ENCODE data around the gene TRAP1. TPM values are rescaled to one million over a fixed set of nuclear protein-coding genes. Genes with fewer than 3 reads are reported as not detected.

The TRAP1 gene
- polyA plus RNA-seq, 1 of the 3 experiments (the other 2 are of a cell fraction): 129 TPM

DNA sequence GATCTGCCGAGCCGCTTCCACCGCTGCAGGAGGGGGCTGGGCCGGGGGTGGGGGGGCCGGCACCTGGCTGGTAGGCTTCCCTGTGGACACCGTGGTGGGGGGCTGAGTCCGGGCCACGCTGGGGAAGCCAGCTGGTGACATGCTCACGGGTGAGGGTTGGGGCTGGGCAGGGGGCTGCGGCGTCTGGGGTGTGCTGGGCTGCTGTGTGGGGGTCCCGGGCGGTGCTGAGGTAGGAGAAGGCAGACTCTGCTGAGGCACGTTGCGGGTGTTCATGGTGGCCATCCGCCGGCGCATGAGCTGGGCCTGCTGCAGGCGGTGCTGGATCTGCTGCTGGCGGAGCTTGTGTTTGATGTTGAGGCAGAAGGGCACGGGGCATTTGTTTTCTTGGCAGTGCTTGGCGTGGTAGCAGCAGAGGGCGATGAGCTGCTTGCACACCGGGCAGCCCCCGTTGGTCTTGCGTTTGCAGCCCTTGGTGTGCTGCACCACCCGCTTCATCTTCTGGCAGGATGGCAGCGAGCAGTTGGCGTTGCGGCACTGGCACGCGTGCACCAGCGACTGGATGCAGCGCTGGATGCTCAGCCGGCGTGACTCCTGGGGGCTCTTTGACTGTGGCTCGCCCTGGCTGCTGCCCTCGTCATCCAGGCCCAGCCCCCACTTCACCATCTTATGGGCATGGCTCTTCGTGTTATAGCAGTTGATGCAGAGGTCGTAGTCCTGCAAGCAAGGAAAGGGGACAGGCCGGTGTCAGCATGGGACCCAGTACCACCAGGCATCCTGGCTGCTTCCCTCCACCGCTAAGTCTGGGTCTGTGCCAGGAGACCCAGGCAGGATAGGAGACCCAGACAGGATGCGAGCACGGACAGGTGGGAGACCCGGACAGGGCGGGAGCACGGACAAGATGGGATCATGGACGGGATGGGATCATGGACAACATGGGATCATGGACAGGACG is 12.1 kb upstream of the TRAP1 start:
- CTCF ChIA-PET: interaction anchor here (0.5 kb wide), 1 partner anchor 30 kb away, joined by 3 read pairs; no protein-coding TSS in a partner anchor
- Histone ChIP-seq H3K79me2 (ENCODE audit: insufficient read depth) (no peaks in the 10 kb centered on the region), H3K9ac (no peak overlapping the region), H4K20me1 (ENCODE audit: insufficient read depth) (0 out of 2 replicates have a peak, but pooled peaks cover 3% of the 10 kb centered on the region), H3K27ac (ENCODE audit: low read depth in 2 of 2, low read length in 1 of 2) (no peak overlapping the region), H3K9me2 (no peaks in the 10 kb centered on the region), H3F3A (replicated peaks; ENCODE audit: insufficient read depth) (peaks cover 2% of the 10 kb centered on the region), H3K9me3 (no peaks in the 10 kb centered on the region), H3K36me3 (replicated peaks in 1 of 2; ENCODE audit: control insufficient read depth in 1 of 2, insufficient read depth in 2 of 2, low read length in 1 of 2) (peaks cover 6 to 58% of the 10 kb centered on the region in 2 experiments), H3K4me2 (no peak overlapping the region), H3K4me3 (ENCODE audit: low read depth in 2 of 2, low read length in 1 of 2) (no peak overlapping the region), H3K4me1 (ENCODE audit: control insufficient read depth in 1 of 2, insufficient read depth in 2 of 2, low read depth in 1 of 2, low read length in 1 of 2) (no peaks in the 10 kb centered on the region), H3K27me3 (ENCODE audit: insufficient read depth) (no peaks in the 10 kb centered on the region), H2AFZ (ENCODE audit: low read depth) (no peak overlapping the region)
- TF ChIP-seq EP300 (IDR thresholded peaks at IDR 0.05; ENCODE audit: borderline replicate concordance in 1 of 2, low read depth in 1 of 2, low read length in 1 of 2) (no peak), RCOR1 (IDR thresholded peaks at IDR 0.05; ENCODE audit: low read length) (no peak), NRF1 (IDR thresholded peaks at IDR 0.05; ENCODE audit: low read depth, low read length) (no peak), TCF12 (IDR thresholded peaks at IDR 0.05) (no peak), TAF1 (IDR thresholded peaks at IDR 0.05; ENCODE audit: borderline replicate concordance, low read depth, low read length) (no peak), RAD21 (IDR thresholded peaks at IDR 0.05; ENCODE audit: low read length) (no peak), RFX5 (IDR thresholded peaks at IDR 0.05; ENCODE audit: low read length) (no peak), FOXJ3 (CRISPR knock-in tag; IDR thresholded peaks at IDR 0.05) (no peak), EZH2phosphoT487 (IDR thresholded peaks at IDR 0.05; ENCODE audit: borderline replicate concordance, low read depth) (no peak), MXI1 (IDR thresholded peaks at IDR 0.05; ENCODE audit: low read depth, low read length) (no peak), GATA2 (CRISPR knock-in tag; IDR thresholded peaks at IDR 0.05) (no peak), YY1 (IDR thresholded peaks at IDR 0.05; ENCODE audit: low read depth) (no peak), ELF1 (IDR thresholded peaks at IDR 0.05) (no peak), NFIC (IDR thresholded peaks at IDR 0.05; ENCODE audit: borderline replicate concordance) (no peak), TEAD4 (IDR thresholded peaks at IDR 0.05; ENCODE audit: borderline replicate concordance, insufficient read depth) (no peak)
- TF ChIP-seq, protein P1, sequence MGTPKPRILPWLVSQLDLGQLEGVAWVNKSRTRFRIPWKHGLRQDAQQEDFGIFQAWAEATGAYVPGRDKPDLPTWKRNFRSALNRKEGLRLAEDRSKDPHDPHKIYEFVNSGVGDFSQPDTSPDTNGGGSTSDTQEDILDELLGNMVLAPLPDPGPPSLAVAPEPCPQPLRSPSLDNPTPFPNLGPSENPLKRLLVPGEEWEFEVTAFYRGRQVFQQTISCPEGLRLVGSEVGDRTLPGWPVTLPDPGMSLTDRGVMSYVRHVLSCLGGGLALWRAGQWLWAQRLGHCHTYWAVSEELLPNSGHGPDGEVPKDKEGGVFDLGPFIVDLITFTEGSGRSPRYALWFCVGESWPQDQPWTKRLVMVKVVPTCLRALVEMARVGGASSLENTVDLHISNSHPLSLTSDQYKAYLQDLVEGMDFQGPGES (IDR thresholded peaks at IDR 0.05; ENCODE audit: low read depth, low read length): no peak
- TF ChIP-seq, protein P2, sequence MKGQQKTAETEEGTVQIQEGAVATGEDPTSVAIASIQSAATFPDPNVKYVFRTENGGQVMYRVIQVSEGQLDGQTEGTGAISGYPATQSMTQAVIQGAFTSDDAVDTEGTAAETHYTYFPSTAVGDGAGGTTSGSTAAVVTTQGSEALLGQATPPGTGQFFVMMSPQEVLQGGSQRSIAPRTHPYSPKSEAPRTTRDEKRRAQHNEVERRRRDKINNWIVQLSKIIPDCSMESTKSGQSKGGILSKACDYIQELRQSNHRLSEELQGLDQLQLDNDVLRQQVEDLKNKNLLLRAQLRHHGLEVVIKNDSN (IDR thresholded peaks at IDR 0.05; ENCODE audit: borderline replicate concordance, low read depth): no peak
- TF ChIP-seq, protein P3, sequence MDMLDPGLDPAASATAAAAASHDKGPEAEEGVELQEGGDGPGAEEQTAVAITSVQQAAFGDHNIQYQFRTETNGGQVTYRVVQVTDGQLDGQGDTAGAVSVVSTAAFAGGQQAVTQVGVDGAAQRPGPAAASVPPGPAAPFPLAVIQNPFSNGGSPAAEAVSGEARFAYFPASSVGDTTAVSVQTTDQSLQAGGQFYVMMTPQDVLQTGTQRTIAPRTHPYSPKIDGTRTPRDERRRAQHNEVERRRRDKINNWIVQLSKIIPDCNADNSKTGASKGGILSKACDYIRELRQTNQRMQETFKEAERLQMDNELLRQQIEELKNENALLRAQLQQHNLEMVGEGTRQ (IDR thresholded peaks at IDR 0.05; ENCODE audit: borderline replicate concordance, low read depth, low read length): no peak
- TF ChIP-seq, protein P4, sequence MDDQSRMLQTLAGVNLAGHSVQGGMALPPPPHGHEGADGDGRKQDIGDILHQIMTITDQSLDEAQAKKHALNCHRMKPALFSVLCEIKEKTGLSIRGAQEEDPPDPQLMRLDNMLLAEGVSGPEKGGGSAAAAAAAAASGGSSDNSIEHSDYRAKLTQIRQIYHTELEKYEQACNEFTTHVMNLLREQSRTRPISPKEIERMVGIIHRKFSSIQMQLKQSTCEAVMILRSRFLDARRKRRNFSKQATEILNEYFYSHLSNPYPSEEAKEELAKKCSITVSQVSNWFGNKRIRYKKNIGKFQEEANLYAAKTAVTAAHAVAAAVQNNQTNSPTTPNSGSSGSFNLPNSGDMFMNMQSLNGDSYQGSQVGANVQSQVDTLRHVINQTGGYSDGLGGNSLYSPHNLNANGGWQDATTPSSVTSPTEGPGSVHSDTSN (IDR thresholded peaks at IDR 0.05): no peak
- TF ChIP-seq, protein P5, sequence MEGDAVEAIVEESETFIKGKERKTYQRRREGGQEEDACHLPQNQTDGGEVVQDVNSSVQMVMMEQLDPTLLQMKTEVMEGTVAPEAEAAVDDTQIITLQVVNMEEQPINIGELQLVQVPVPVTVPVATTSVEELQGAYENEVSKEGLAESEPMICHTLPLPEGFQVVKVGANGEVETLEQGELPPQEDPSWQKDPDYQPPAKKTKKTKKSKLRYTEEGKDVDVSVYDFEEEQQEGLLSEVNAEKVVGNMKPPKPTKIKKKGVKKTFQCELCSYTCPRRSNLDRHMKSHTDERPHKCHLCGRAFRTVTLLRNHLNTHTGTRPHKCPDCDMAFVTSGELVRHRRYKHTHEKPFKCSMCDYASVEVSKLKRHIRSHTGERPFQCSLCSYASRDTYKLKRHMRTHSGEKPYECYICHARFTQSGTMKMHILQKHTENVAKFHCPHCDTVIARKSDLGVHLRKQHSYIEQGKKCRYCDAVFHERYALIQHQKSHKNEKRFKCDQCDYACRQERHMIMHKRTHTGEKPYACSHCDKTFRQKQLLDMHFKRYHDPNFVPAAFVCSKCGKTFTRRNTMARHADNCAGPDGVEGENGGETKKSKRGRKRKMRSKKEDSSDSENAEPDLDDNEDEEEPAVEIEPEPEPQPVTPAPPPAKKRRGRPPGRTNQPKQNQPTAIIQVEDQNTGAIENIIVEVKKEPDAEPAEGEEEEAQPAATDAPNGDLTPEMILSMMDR (IDR thresholded peaks at IDR 0.05): no peak
- WGBS (ENCODE audit: low lambda C conversion rate): 92% methylated on average over 23 of the region's 49 CpGs
- no peak for DNase-seq
- POLR2A ChIA-PET: no interaction called here
